ENCODE data around the gene TMEM231.
"Not testable (repeated sequence)": the region's sequence is repeated elsewhere in the genome, so short reads cannot be mapped to it uniquely, and the experiment has no call there.

GRCh38 chr16:75591927-75592326 lies 35.9 kb upstream of the TMEM231 start:
- TF ChIP-seq CTCF (IDR thresholded peaks at IDR 0.05 in 2 of 3, conservative IDR thresholded peaks at IDR 0.05 in 1 of 3; ENCODE audit: borderline replicate concordance in 1 of 3, insufficient read depth in 1 of 3, low read depth in 2 of 3, low read length in 2 of 3); EZH2phosphoT487 (IDR thresholded peaks at IDR 0.05; ENCODE audit: borderline replicate concordance); POLR2A (IDR thresholded peaks at IDR 0.05; ENCODE audit: borderline replicate concordance, extremely low read depth, insufficient read depth, insufficient read length); ATF3 (IDR thresholded peaks at IDR 0.05); ZFX (IDR thresholded peaks at IDR 0.05); EZH2 (IDR thresholded peaks at IDR 0.05): not testable (repeated sequence)
